ENCODE data around the gene NECTIN4.

Gene NECTIN4

DNA sequence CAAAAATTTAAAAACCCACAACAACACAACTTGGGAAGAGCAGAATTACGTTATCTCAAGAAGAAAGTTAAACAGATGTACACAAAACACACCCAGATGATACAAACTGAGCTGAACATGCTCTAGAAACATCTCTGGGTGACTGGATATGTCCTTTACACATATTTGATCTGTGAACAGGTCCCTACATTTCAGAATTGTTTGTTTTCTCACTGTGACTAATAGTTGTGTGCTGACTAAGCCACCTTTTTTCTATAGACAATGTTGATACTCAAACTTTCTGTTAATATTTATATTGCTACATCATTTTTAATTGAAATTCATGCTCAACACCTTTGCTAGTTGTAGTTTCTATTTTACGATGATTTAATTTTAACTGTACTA is 67.4 kb downstream of the NECTIN4 start:
- DNase-seq (ENCODE audit: low read depth): no peak
- TF ChIP-seq CTCF (conservative IDR thresholded peaks at IDR 0.05; ENCODE audit: low read length): no peak
- no peak overlapping the region for H3K4me3 ChIP-seq (ENCODE audit: low read length)

- no peak for DNase-seq (ENCODE audit: low read depth)
- TF ChIP-seq CTCF (conservative IDR thresholded peaks at IDR 0.05; ENCODE audit: low read length): no peak
- peak overlapping the region; percentile 62 for H3K4me3 ChIP-seq (ENCODE audit: low read length)
Observed at GRCh38 chr1:161021165-161021969, 68.0 kb downstream of the NECTIN4 start.
